AG10803 (cell line): Measurements from ENCODE around the gene SLC23A2.

Source experiments
- DNase-seq: peaks from one replicate; pipeline ENCODE4 v3.0.0; 2010; ENCODE audit warnings: low read depth
- H3K4me3 ChIP-seq: 2 replicates; pipeline ENCODE4 v1.5.1; 2011; ENCODE audit warnings: mild to moderate bottlenecking, low read length, control low read depth
- TF ChIP-seq, protein P1 (sequence below): conservative IDR thresholded peaks from 2 replicates; pipeline ENCODE4 v1.5.1; 2011; ENCODE audit warnings: mild to moderate bottlenecking, low read length, control low read depth, inconsistent platforms

Gene SLC23A2

DNA sequence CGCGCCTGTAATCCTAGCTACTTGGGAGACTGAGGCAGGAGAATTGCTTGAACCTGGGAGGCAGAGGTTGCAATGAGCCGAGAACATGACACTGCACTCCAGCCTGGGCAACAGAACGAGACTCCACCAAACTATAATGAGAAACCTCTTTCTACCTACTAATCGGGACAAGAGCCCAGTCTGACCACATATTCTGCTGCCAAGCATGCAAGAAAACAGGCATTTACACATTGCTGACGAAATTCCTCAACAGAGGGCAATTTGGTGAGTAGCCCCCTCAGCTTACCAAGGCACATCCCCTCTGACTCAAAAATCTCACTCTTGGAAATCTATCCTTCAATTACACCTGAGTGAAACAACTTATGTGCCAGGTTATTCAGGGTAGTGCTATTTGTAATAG, 81.2 kb downstream of the SLC23A2 start:
- H3K4me3 ChIP-seq = no peak overlapping the region
- TF ChIP-seq, protein P1, sequence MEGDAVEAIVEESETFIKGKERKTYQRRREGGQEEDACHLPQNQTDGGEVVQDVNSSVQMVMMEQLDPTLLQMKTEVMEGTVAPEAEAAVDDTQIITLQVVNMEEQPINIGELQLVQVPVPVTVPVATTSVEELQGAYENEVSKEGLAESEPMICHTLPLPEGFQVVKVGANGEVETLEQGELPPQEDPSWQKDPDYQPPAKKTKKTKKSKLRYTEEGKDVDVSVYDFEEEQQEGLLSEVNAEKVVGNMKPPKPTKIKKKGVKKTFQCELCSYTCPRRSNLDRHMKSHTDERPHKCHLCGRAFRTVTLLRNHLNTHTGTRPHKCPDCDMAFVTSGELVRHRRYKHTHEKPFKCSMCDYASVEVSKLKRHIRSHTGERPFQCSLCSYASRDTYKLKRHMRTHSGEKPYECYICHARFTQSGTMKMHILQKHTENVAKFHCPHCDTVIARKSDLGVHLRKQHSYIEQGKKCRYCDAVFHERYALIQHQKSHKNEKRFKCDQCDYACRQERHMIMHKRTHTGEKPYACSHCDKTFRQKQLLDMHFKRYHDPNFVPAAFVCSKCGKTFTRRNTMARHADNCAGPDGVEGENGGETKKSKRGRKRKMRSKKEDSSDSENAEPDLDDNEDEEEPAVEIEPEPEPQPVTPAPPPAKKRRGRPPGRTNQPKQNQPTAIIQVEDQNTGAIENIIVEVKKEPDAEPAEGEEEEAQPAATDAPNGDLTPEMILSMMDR = no peak
- peak; percentile 16 for DNase-seq

DNA sequence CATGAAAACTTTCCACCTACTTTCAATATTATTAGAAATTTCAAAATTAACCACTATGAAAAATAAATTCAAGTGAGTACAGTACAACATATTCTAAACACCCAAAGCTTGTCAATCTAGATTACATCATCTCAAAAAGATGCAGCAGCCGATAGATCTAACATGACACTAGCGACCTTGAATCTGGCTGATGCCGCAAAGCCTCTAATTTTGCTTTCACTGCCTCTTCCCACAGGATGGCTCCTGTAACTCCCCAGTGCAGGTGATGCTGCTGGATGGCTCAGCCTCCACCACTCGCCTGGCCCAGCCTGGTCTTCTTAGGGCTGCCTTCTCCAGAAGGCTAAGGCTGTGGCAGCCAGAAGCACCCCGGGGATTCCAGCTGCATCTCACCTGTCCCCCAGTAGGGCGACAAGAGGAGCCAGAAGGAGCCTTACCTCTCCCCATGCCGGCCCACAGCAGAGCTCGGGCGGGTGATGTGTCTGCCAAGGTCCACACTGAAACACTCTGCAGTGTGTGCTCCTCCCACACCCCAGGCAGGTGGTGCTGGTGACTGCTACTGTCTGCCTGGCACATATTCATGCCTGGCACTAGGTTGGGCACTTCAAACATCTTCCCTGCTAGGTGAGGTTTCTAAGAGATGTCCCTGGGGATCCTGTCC, 82.1 kb downstream of the SLC23A2 start:
- TF ChIP-seq, protein P1 = no peak
- no peak overlapping the region for H3K4me3 ChIP-seq
- DNase-seq = no peak

DNA sequence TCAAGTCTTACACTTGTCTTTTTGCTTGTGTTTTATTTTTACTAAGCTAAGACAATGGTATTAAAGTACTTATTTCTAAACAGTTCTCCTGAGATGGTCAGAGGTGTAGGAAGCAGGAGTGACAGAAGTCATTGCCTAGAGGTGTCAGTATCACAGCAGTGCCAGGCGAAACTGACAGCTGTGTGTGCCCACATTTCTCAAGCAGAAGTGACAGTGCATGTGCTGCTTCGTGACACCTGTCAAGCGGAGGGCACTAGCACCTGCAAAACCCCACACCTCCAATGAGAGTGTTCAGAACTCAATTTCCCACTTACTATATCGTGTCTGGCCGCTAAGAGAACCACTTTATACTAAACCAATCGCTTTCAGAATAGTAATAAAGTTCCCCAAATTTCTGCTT, 82.8 kb downstream of the SLC23A2 start:
- no peak overlapping the region for H3K4me3 ChIP-seq
- TF ChIP-seq, protein P1 = no peak
- DNase-seq = no peak

DNA sequence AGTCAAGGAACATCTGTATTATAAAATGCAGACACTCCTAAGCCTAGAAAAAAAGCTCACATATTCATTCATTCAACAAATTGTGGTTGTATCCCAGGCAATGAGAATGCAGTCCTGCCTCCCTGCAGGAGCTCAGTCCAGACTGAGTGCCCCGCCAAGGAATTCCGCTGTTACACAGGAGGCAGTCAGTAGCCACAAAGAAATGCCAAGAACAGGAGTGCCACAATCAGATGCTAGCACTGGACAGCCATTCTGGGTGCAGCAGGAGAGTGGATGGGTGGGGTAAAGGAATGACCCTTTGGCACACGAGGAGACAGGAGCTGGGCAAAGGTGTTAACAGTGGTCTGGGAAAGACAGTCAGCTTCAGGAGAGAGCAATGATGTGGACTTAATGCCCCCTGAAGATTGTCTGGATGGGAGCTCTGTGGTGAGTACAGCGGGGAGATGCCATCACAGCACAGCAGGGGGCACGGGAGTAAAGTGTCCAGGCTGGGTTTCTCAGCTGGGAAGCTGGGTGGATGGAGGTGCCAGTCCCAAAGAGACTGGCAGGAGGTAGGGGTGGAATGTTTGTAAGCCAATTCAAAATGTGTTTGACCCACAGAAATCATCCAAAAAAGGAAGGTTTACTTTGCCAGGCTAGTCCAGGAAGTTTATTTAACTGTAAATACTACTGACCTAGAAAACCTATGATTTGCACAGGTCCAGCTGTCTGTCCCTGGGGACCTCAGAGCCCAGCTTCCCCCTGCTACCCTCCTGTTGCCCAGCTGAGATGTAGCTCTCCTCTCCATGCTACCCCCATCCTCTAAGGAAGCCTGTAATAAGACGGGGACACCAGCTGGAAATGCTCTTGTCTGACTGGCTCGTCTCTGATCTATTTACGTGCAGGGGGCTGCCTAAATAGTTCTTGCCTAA, 84.1 kb downstream of the SLC23A2 start:
- no peak overlapping the region for H3K4me3 ChIP-seq
- TF ChIP-seq, protein P1 = no peak
- peak; percentile 56 for DNase-seq

DNA sequence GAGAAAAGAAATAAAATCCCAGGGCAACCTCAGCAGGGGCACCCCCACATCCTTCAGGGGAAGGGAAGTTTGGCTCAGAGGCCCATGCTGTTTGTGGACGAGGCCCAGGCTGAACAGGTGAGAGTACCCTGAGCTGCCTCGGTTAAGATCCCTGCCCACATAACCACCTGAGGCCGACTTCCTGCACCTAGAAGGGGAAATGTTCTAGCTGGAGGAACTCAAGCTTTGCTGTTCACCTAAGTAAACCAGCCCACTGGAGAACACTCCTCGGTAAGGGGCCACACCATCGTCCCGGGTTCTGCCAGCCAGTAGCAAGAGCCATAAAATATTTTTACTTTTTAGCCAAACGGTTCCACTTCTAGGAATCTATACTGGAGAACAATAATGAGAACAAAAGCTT, 88.2 kb downstream of the SLC23A2 start:
- TF ChIP-seq, protein P1 = no peak
- no peak overlapping the region for H3K4me3 ChIP-seq
- DNase-seq = no peak

DNA sequence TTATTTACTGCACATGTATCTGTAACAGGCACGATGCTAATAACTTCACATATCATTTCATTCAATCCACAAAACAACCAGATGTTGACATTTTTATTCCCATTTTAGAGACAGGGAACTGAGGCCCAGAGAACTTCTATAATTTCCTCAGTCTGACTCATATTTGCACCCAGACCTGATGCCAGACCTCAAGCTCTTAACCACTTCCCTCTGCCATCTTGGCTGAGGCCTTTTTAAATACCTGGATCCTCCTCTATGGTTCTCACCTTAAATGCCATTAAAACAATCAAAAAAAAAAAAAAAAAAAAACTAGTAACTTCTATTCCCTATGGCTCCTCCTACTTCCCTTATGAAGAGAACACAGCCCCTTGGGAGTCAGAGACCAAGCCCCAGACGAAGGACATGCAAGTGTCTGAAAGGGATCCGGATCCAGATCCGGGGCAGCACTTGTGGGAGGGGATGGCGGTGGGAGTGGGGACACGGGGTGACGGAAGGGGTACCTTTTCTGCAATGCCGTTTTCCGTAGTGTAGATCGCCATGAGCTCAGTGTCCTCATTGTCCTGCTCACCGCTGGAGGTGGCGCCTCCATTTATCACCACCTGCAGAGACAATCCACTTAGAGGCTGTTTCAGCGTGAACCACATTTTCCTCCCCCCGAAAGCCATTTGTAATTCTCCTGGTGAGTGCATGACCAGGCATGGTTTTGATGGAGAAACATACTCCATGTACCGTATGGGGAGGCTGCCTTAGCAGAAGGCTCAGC, 88.7 kb downstream of the SLC23A2 start:
- TF ChIP-seq, protein P1 = no peak
- no peak overlapping the region for H3K4me3 ChIP-seq
- DNase-seq = no peak
